GM18502 (cell line): ENCODE data around the gene ZNF182.
"Not testable (repeated sequence)": the region's sequence is repeated elsewhere in the genome, so short reads cannot be mapped to it uniquely, and the experiment has no call there.

ENCODE experiments used
- ATAC-seq: cut with Tn5 transposase; IDR thresholded peaks from one replicate; pipeline ENCODE4 v1.9.1; 2021; ENCODE audit warnings: mild to moderate bottlenecking; ENCODE audit not compliant: unreplicated experiment, poor library complexity

Gene ZNF182

DNA sequence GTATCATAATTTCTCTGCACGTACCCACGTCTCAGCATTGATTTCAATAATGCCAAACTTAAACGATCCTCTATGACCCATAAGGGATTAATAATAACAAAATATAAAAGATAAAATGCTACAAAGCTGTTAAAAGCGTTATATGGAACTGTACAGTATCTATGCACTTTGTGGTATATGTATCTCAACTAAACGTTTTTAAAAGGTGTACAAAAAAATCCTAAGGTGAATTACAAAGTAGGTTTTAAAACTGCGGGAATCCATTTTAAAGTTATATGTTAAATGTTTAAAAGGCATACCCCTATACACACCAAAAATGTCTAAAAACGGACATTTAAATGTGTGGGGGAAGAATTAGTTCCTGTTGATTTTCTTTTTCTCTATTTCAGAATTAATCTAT, 860 bp downstream of the ZNF182 start:
- ATAC-seq: no peak

DNA sequence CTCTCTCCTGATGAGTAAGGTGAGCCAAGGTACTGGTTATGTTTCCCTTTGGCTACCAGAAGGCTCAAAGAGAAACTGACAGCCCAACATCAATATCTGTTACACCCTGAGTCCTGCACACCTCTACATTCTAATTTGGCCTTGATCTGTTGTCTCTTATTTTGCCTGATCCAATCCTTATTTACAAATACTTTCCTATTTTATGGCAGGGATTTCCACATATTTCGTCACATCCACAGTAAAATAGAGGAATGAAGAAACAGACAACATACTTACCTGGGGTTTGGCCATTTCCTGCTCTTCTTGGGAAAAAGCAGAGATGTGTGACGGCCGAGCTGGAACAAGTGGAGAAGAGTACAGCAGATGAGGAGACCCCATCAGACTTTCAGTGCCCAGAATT, 1.5 kb downstream of the ZNF182 start:
- no peak for ATAC-seq

DNA sequence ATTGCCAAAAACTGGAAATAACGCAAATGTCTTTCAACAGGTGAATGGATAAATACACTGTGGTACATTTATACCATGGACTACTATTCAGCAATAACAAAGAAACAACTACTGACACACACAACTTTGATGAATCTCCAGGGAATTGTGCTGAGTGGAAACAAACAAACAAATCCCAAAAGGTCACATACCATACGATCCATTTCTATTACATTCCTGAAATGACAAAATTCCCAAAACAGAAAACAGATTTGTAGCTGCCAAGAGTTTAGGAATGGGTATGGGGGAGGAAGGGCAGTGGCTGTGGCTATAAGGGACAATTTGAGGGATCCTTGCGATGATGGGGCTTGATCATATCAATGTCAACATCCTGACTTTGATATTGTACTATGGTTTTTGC, 2.5 kb downstream of the ZNF182 start:
- ATAC-seq: no peak

DNA sequence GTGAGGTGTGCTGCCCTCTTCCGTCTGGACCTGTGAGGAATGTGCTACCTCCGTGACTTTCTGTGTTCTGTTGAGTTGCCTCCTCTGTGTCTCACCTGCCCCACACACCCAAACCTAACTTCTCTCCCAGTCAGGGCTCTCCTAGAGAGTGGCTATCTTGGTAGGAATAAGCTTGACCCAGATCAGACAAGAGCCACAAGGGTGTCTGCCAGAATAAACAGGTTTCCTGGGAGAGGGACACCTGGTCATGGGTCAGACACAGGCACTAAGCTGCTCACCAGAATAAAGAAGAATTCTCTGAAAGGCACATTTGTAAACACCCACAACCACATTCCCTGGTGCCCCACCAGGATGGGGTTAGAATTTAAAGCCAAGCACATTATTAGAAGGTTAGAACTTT, 11.1 kb downstream of the ZNF182 start:
- no peak for ATAC-seq

DNA sequence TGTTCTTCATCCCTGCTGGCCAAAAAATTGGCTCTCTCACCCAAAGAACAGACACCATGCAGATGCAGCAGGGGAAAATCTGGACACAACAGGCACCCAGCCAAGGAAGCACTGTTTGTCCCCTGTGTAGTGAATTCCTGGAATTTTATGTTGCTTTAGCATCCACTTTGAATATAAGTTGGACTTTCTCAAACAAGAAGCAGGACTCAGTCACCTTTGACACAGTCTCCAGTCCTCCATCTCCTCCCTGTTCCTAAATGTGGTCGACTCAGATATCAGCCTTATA, 11.8 kb downstream of the ZNF182 start:
- ATAC-seq: no peak

DNA sequence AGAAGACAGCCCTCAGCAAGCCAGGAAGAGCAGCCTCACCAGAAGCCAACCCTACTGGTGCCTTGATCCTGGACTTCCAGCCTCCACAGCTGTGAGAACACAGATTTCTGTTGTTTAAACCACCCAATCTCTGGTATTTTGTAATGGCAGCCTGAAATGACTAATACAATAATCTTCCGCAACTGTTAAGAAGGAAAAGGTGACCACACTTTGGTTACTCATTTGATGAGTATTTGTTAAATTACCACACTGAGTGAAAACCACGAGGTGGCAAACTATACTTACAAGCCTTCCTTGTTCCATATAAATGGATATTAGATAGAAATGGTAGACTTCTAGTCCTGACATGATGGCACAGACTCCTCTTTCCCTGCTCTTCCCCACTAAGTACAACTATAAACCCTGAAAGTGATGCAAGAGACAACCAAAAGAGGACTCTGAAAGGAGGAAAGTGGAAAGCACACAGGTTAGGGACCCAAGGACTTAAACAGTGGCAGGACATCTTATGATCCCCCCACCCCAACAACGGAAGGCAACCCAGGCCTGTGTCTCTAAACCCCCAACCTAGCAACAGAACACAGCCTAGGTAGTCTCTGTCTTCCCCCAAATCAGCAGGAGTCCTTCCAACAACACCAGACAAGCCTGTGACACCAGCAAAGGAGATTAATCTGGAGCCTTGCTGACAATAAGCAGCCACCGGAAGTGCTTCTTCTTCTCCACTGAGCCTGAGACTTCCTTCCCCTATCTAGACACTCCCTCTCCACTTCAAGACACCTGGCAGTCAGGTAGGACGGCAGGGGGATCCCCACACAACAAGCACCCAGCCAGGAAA, 12.3 kb downstream of the ZNF182 start:
- no peak for ATAC-seq

DNA sequence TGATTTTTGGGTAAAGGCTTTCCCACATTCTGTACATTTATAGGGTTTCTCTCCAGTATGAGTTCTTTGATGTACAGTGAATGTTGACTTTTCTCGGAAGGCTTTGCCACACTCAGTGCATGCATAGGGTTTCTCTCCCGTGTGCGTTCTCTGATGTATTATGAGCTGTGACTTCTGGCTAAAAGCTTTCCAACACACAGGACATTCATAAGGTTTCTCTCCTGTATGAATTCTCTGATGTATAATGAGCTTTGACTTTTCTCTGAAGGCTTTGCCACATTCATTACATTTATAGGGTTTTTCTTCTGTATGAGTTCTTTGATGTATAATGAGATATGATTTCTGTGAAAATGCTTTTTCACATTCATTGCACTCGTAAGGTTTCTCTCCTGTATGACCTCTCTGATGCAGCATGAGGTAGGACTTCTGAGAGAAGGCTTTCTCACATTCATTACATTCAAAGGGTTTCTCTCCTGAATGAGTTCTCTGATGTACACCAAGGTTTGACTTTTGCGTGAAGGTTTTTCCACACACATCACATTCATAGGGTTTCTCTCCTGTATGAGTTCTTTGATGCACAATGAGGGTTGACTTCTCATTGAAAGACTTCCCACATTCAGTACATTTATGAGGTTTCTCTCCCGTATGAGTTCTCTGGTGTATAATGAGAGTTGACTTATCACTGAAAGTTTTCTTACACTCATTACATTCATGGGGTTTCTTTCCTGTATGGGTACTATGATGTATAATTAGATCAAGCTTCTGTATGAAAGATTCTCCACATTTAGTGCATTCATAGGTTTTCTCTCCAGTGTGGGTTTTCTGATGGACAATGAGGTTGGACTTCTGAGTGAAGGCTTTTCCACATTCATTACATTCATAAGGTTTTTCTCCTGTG, 27.3 kb downstream of the ZNF182 start:
- no peak for ATAC-seq

DNA sequence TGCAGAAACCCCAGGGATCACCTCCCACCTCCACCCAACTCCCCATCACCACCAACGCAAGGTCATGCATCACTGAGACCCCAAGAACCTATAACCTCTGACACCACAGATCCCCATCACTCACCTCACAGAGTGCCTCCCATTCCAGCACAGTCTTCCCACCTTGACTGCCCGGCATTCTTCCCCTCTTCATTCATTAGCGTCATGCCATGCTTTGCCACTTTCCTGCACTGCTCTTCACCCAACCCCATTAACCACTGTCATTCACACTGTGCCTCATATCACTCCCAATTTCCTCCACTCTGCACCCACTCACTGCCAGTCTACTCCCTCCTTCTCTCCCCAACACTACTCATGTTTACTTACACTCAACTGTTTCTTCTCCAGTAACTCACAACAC, 30.6 kb downstream of the ZNF182 start:
- no peak for ATAC-seq

DNA sequence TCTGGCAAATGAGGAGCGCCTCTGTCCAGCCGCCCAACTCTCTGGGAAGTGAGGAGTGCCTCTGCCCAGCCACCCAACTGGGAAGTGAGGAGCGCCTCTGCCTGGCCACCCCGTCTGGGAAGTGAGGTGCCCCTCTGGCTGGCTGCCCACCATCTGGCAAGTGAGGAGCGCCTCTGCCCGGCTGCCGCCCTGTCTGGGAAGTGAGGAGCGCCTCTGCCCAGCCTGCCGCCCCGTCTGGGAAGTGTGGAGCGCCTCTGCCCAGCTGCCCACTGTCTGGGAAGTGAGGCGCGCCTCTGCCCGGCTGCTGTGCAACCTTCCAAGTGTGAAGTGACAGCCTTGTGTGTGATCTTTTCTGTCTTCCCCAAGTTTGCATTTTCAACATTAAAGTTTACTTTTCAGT, 38.3 kb downstream of the ZNF182 start:
- ATAC-seq: not testable (repeated sequence)

DNA sequence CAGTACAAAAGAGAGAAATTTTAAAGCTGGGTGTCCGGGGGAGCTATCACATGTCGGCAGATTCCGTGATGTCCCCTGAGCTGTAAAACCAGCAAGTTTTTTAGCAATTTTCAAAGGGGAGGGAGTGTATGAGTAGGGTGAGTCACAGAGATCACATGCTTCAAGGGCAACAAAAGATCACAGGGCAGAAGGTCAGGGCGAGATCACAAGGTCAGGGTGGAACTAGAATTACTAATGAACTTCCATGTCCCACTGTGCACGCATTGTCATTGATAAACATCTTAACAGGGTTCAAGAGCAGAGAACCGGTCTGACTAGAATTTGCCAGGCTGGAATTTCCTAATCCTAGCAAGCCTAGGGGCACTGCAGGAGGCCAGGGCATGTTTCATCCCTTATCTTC, 42.0 kb downstream of the ZNF182 start:
- not testable (repeated sequence) for ATAC-seq

DNA sequence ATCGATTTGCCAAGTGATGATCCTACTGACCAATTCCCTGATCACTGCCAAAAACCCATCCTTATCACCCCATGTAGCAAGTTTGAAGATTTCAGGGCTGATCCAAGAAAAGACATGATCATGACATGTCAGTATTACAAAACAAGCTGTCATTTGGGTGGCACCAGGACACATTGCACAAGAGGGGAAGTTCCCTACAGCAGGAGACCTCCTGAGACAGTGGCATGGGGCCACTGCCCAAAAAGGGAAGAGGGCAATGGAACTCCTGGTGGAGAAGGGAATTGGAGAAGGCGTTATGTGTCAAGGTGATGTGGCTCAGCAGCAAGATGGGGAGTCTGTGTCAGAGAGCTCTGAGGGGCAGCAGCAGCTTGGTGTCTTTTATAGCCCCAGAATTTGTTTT, 43.4 kb downstream of the ZNF182 start:
- ATAC-seq: no peak

DNA sequence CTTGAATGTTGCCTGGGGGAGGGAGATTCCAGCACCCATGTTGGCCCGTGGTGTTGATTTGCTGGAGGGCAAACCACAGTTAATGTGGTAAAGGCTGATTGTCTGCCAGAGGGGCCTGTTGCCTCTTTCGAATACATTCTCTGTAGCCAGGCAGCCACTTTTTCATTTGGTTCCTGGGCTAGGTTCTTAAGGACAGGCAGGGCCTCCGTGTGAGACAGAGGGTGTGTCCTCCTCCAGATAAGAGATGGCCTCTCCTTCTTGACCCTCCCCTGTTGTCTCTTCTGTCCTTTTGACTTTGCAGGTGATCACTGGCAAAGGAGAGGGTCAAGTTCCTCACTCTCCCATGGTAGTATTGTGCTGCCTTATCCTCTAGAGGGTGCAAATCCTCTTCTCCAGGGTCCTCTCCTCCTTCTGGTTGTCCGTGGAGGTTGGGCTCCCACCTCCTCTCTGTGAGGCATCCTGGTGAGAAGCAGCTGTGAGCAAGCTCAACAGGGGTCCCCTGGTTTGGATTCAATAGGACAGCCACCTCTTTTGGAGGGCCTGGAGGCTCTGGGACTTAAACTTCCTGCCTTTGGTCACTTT, 44.9 kb downstream of the ZNF182 start:
- ATAC-seq: no peak

DNA sequence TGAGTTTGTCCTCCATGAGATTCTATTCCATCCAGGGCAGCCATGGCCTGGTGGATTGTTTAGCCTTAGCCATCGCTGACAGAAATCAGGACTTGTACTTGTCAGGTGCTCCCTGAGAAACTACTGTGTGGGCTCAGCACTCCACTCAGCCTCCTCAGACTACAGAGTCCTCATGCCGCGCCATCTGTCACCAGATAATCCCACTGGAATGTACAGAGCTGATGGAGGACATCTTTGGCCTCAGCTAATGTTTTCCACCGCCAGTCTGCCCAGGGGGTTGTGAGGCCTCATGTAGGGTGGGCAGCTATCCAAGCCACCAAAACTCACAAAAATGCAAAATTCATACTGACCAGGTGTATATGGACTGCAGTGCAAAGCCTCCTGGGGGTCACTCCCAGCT, 45.6 kb downstream of the ZNF182 start:
- not testable (repeated sequence) for ATAC-seq

DNA sequence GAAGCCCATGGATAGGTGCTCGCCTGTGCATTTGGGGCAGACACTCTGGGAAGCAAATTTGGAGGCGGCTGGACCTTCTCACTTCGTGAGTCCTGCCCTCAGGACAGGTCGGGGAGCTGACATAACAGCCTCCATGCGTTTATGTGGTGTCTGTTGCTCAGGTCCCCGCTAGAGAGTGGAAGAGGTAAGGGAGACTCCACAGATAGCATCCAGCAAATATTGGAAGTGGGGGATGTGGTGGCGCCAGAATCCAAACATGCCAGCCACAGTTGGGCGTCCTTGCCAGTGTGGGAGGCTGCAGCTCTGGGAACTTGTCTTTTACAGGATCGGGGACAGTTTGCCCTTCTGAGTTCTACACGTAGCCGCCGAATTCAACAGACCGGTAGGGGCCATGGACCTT, 47.8 kb downstream of the ZNF182 start:
- ATAC-seq: no peak

DNA sequence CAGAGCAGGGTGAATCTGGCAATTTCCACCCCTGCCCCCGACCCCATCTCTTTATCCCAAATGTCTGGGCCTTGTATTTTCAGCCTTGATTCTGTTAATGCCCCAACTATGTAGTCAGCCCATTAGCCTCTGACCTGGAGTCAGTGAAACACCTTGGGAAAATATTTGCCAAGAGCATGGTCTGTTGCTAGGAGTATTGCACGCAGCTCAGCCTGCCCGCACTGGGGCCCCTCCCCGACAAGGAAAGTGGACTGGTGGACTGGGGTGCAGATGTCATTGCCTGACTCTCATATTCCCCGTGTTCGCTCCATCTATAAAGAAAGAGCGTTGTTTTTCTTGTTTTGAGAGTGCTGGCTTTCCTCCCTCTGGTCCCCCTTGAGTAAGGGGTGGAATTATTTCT, 48.5 kb downstream of the ZNF182 start:
- not testable (repeated sequence) for ATAC-seq

DNA sequence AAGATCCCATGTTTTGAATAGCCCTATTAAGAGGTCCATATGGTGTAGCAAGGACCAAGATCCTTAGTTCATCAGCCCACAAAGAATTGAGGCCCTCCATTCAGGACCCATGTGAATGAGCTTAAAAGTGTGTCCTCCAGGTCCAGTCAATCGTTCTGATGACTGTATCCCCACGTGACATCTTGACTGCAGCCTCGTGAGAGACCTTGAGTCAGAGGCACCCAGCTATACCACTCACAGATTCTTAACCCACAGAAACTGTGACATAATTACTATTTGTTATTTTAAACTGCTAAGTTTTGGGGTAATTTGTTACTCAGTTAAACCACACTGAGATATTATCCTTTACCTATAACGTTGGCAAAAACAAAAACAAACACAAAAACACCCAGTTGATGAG, 62.4 kb downstream of the ZNF182 start:
- no peak for ATAC-seq

DNA sequence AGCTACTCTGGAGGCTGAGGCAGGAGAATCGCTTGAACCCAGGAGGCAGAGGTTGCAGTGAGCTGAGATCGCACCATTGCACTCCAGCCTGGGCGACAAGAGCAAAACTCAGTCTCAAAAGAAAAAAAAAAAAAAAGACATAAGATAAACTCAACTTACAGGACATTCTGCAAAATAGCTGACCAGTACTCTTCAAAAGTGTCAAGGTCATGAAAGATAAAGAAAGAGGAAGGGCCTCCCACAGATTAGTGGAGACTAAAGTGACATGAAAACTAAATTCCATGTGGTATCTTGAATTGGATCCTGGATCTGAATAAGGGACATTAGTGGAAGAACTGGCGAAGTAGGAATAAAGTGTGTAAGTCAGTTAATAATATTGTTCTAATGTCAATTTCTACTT, 63.3 kb downstream of the ZNF182 start:
- no peak for ATAC-seq

DNA sequence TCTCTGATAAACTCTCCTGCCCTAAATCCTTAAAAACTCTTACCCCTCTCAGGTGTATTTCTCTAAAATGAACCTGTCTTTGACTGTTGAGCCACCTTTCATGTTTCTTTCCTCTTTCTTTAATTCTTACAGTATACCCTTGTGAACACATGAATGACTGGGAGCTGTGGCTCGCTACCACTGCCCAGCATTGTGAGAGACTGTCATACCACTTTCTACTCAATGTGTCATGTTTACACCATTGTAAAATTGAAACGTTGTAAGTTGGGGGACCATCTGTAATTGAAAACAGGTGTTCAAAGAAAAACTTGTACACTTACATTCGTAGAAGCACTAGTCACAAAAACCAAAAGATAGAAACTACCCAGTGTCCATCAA, 66.9 kb downstream of the ZNF182 start:
- no peak for ATAC-seq

DNA sequence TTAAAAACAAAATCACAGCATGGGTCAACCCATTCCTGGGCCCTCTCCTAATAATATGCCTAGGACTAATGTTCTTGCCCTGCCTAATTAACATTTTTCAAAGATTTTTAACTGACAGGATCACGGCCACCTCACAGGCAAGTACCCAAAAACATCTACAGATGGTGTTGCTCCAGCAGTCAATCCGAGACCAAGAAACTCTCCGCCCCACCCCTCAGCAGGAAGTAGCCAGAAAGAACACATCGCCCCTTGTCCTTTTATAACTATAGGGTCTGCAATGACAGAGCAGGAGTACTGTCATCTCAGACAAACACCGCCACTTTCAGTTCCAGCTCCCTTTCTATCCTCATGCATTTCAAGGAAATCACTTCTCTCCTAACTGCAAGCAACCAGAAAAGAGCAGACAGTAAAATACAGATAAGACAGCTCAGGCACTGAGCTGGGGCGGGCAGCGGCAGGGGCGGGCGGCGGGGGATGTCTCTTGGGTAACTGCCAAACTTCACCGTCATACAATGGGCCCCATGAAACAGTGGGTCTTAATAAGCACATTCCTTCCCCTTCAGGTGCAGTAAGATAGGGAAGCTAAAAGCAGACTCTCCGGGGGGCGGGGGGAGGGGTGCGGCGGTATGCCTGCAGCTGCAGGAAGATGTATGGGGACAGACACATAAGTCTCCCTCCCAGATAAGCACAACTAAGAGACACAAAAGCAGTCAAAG, 67.4 kb downstream of the ZNF182 start:
- peak; percentile 73 for ATAC-seq

DNA sequence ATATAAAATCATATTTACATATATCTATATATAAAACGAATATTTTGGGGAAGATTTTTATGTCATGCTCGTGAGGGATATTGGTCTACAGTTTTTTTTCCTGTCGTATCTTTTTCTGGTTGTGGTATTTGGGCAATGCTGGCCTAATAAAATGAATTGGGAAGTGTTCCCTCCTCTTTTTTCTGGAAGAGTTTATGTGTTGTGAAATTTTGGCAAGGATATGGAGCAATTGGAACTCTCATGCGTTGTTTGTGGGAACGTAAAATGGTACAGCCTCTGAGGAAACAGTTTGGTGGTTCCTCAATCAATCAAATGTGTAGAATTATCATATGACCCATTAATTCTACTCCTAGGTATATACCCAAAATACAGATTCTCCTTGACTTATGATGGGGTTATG, 69.8 kb downstream of the ZNF182 start:
- no peak for ATAC-seq

DNA sequence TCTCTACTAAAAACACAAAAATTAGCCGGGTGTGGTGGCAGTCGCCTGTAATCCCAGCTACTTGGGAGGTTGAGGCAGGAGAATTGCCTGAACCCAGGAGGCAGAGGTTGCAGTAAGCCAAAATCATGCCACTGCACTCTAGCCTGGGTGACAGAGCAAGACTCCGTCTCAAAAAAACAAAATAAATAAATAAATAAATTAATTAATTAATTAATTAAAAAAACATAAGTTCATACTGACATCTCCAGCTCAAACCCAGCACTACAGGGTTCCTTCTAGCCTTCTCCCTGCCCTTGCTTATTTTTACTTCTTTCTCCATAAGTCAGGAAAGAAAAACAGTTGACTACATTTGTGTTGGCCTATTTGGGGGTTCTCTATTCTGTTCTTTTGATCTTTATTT, 71.8 kb downstream of the ZNF182 start:
- ATAC-seq: not testable (repeated sequence)
